SK-N-SH (cell line): ENCODE measurements around the gene ZNF521. TPM values are rescaled to one million over a fixed set of nuclear protein-coding genes. Genes with fewer than 3 reads are reported as not detected.

ENCODE experiments used
- CTCF ChIA-PET: fragments of 300-600, 350-600 bp; formaldehyde crosslinking; extraction: SDS; loops from one replicate; lab custom pipeline; 2021; lab: Yijun Ruan, JAX
- POLR2A ChIA-PET: fragments of 350-600 bp; sonication (Branson Sonifier 250); formaldehyde crosslinking; extraction: SDS; loops from one replicate; lab custom pipeline; 2020; ENCODE audit warnings: antibody characterized with exemption, inconsistent platforms; lab: Yijun Ruan, JAX
- DNase-seq: peaks from one replicate; pipeline ENCODE4 v3.0.0; 2012
- H2AFZ ChIP-seq: fragments of 200-600 bp; sonication (generic); 2 replicates; pipeline ENCODE4 v1.8.1; 2016; ENCODE audit warnings: antibody characterized with exemption, mild to moderate bottlenecking, low read depth
- H3F3A ChIP-seq: fragments of 200-600 bp; sonication (generic); replicated peaks from 2 replicates; pipeline ENCODE3; 2016; ENCODE audit warnings: antibody characterized with exemption, mild to moderate bottlenecking; ENCODE audit not compliant: insufficient read depth
- H3K27ac ChIP-seq, 2 experiments: fragments of 200-500 bp in 1 of 2; fragments of 200-600 bp in 1 of 2; sonication (Bioruptor generic) in 1 of 2; sonication (generic), shearing (Covaris generic) in 1 of 2; 2 replicates each; pipeline versions ENCODE4 v1.5.1 to v1.6.1; 2014 to 2016; ENCODE audit warnings: low read depth in 2 of 2, inconsistent platforms in 1 of 2, low read length in 1 of 2, mild to moderate bottlenecking in 1 of 2, mixed read lengths in 1 of 2
- H3K27me3 ChIP-seq: fragments of 200-600 bp; sonication (generic), shearing (Covaris generic); 2 replicates; pipeline ENCODE4 v1.6.1; 2016; ENCODE audit warnings: mixed run types; ENCODE audit not compliant: insufficient read depth
- H3K36me3 ChIP-seq, 2 experiments: fragments of 200-500 bp in 1 of 2; fragments of 200-600 bp in 1 of 2; sonication (Bioruptor generic) in 1 of 2; sonication (generic) in 1 of 2; replicated peaks in 1 of 2; 2 replicates each; pipeline versions ENCODE3 to v1.5.1; 2014 to 2016; ENCODE audit warnings: low read length in 1 of 2, mild to moderate bottlenecking in 1 of 2; ENCODE audit not compliant: insufficient read depth in 2 of 2, control insufficient read depth in 1 of 2
- H3K4me1 ChIP-seq, 2 experiments: fragments of 200-500 bp in 1 of 2; fragments of 200-600 bp in 1 of 2; sonication (Bioruptor generic) in 1 of 2; sonication (generic), shearing (Covaris generic) in 1 of 2; 2 replicates each; pipeline versions ENCODE4 v1.5.1 to v1.6.1; 2014 to 2016; ENCODE audit warnings: low read depth in 1 of 2, low read length in 1 of 2, mixed run types in 1 of 2; ENCODE audit not compliant: insufficient read depth in 2 of 2, control insufficient read depth in 1 of 2
- H3K4me2 ChIP-seq: fragments of 200-600 bp; sonication (generic), shearing (Covaris generic); 2 replicates; pipeline ENCODE4 v1.6.1; 2017; ENCODE audit warnings: mixed run types
- H3K4me3 ChIP-seq, 2 experiments: fragments of 200-500 bp in 1 of 2; fragments of 200-600 bp in 1 of 2; sonication (Bioruptor generic) in 1 of 2; sonication (generic), shearing (Covaris generic) in 1 of 2; 2 replicates each; pipeline versions ENCODE4 v1.5.1 to v1.8.1; 2014 to 2016; ENCODE audit warnings: low read depth in 2 of 2, inconsistent platforms in 1 of 2, low read length in 1 of 2, mild to moderate bottlenecking in 1 of 2, mixed read lengths in 1 of 2, moderate library complexity in 1 of 2
- H3K79me2 ChIP-seq: fragments of 200-600 bp; sonication (generic); 2 replicates; pipeline ENCODE4 v1.8.1; 2017; ENCODE audit warnings: mild to moderate bottlenecking; ENCODE audit not compliant: insufficient read depth
- H3K9ac ChIP-seq: fragments of 200-600 bp; sonication (generic); 2 replicates; pipeline ENCODE4 v1.6.1; 2017; ENCODE audit warnings: mixed run types
- H3K9me2 ChIP-seq: fragments of 200-600 bp; sonication (generic); 2 replicates; pipeline ENCODE4 v1.6.1; 2017; ENCODE audit warnings: mixed run types
- H3K9me3 ChIP-seq: fragments of 200-600 bp; sonication (generic); 2 replicates; pipeline ENCODE4 v1.6.1; 2017; ENCODE audit warnings: mixed run types, mild to moderate bottlenecking, moderate library complexity
- H4K20me1 ChIP-seq: fragments of 200-600 bp; sonication (generic); 2 replicates; pipeline ENCODE4 v1.6.1; 2017; ENCODE audit warnings: mild to moderate bottlenecking, mixed run types; ENCODE audit not compliant: insufficient read depth
- CTCF ChIP-seq: fragments of 200-600 bp; sonication (generic); IDR thresholded peaks from 2 replicates; pipeline ENCODE4 v1.6.1; 2017; ENCODE audit warnings: antibody characterized with exemption, mild to moderate bottlenecking, moderate library complexity
- ELF1 ChIP-seq: IDR thresholded peaks from 2 replicates; pipeline ENCODE4 v1.4.0; 2012
- EZH2phosphoT487 ChIP-seq: fragments of 200-600 bp; sonication (generic); IDR thresholded peaks from 2 replicates; pipeline ENCODE4 v1.6.1; 2017; ENCODE audit warnings: low read depth, mixed run types, mild to moderate bottlenecking, antibody characterized with exemption, moderate library complexity, borderline replicate concordance
- FOXM1 ChIP-seq: IDR thresholded peaks from 2 replicates; pipeline ENCODE4 v1.4.0; 2012; ENCODE audit warnings: low read depth, mild to moderate bottlenecking
- MXI1 ChIP-seq: IDR thresholded peaks from 2 replicates; pipeline ENCODE4 v1.6.1; 2012; ENCODE audit warnings: mild to moderate bottlenecking, low read depth, low read length, improper control_type of control experiment
- RAD21 ChIP-seq: IDR thresholded peaks from 2 replicates; pipeline ENCODE4 v1.6.1; 2012; ENCODE audit warnings: mild to moderate bottlenecking, low read length
- RFX5 ChIP-seq: IDR thresholded peaks from 2 replicates; pipeline ENCODE4 v1.6.1; 2012; ENCODE audit warnings: mild to moderate bottlenecking, improper control_type of control experiment, low read length
- SMC3 ChIP-seq: IDR thresholded peaks from 2 replicates; pipeline ENCODE4 v1.6.1; 2012; ENCODE audit warnings: low read depth, low read length, improper control_type of control experiment
- TEAD4 ChIP-seq: IDR thresholded peaks from 2 replicates; pipeline ENCODE4 v1.4.0; 2012; ENCODE audit warnings: mild to moderate bottlenecking, borderline replicate concordance; ENCODE audit not compliant: insufficient read depth
- WGBS: methylation state at CpG from one replicate; pipeline ENCODE4 v1.1.6; 2017; ENCODE audit warnings: low lambda C conversion rate; 5-methylcytosine and 5-hydroxymethylcytosine counted together
- polyA plus RNA-seq, 3 experiments: library from polyadenylated mRNA; depleted of rRNA; stranded (reverse); fragments of >200 nt; gene quantifications; 2 replicates each; pipeline ENCODE4 v1.2.3, GENCODE V29; 2012
- TF ChIP-seq, protein P1 (sequence below): IDR thresholded peaks from 2 replicates; pipeline ENCODE4 v1.4.0; 2012; ENCODE audit warnings: low read depth, borderline replicate concordance
- TF ChIP-seq, protein P2 (sequence below): fragments of 150-350 bp; IDR thresholded peaks from 2 replicates; pipeline ENCODE4 v1.6.1; 2017; ENCODE audit warnings: antibody characterized with exemption, low read length, low read depth, borderline replicate concordance
- TF ChIP-seq, protein P3 (sequence below): IDR thresholded peaks from 2 replicates; pipeline ENCODE4 v1.6.1; 2012; ENCODE audit warnings: mild to moderate bottlenecking, low read depth, low read length, moderate library complexity

ZNF521 gene
- polyA plus RNA-seq, 1 of the 3 experiments (the other 2 are of a cell fraction), result 14.1 TPM

- Histone ChIP-seq H3K79me2 (no peaks in the 10 kb centered on the region), H3K4me3 (no peak overlapping the region)
Observed at GRCh38 chr18:25284281-25284680, 67.7 kb downstream of the ZNF521 start.

More at GRCh38 chr18:25284281-25284680, 67.7 kb downstream of the ZNF521 start:
- CTCF ChIA-PET, result interaction anchor here (0.9 to 1.4 kb wide), 3 partner anchors 8 to 693 kb away, joined by 3 to 4 read pairs (median 3); no protein-coding TSS in a partner anchor
- no peaks in the 10 kb centered on the region for H3K9me3 ChIP-seq
- no peak overlapping the region for H3K27ac ChIP-seq
- no peaks in the 10 kb centered on the region for H4K20me1 ChIP-seq
- POLR2A ChIA-PET, result no interaction called here
- no peaks in the 10 kb centered on the region for H3K9me2 ChIP-seq
- peaks cover 11% of the 10 kb centered on the region for H3F3A ChIP-seq
- no peaks in the 10 kb centered on the region for H3K27me3 ChIP-seq
- H3K9ac ChIP-seq, result no peak overlapping the region
- no peak for DNase-seq
- peaks cover 8 to 30% of the 10 kb centered on the region in 2 experiments; a peak in 3 of 4 replicates for H3K4me1 ChIP-seq
- H2AFZ ChIP-seq, result no peak overlapping the region
- H3K4me2 ChIP-seq, result no peak overlapping the region
- WGBS, result 81% methylated on average over 7 of the region's 7 CpGs
- no peaks in the 10 kb centered on the region for H3K36me3 ChIP-seq
- TF ChIP-seq RFX5 (no peak), MXI1 (no peak), FOXM1 (no peak), SMC3 (no peak), CTCF (no peak), ELF1 (no peak), RAD21 (no peak), EZH2phosphoT487 (no peak), TEAD4 (no peak)
- TF ChIP-seq, protein P1, sequence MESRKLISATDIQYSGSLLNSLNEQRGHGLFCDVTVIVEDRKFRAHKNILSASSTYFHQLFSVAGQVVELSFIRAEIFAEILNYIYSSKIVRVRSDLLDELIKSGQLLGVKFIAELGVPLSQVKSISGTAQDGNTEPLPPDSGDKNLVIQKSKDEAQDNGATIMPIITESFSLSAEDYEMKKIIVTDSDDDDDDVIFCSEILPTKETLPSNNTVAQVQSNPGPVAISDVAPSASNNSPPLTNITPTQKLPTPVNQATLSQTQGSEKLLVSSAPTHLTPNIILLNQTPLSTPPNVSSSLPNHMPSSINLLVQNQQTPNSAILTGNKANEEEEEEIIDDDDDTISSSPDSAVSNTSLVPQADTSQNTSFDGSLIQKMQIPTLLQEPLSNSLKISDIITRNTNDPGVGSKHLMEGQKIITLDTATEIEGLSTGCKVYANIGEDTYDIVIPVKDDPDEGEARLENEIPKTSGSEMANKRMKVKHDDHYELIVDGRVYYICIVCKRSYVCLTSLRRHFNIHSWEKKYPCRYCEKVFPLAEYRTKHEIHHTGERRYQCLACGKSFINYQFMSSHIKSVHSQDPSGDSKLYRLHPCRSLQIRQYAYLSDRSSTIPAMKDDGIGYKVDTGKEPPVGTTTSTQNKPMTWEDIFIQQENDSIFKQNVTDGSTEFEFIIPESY, result no peak
- TF ChIP-seq, protein P2, sequence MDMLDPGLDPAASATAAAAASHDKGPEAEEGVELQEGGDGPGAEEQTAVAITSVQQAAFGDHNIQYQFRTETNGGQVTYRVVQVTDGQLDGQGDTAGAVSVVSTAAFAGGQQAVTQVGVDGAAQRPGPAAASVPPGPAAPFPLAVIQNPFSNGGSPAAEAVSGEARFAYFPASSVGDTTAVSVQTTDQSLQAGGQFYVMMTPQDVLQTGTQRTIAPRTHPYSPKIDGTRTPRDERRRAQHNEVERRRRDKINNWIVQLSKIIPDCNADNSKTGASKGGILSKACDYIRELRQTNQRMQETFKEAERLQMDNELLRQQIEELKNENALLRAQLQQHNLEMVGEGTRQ, result no peak
- TF ChIP-seq, protein P3, sequence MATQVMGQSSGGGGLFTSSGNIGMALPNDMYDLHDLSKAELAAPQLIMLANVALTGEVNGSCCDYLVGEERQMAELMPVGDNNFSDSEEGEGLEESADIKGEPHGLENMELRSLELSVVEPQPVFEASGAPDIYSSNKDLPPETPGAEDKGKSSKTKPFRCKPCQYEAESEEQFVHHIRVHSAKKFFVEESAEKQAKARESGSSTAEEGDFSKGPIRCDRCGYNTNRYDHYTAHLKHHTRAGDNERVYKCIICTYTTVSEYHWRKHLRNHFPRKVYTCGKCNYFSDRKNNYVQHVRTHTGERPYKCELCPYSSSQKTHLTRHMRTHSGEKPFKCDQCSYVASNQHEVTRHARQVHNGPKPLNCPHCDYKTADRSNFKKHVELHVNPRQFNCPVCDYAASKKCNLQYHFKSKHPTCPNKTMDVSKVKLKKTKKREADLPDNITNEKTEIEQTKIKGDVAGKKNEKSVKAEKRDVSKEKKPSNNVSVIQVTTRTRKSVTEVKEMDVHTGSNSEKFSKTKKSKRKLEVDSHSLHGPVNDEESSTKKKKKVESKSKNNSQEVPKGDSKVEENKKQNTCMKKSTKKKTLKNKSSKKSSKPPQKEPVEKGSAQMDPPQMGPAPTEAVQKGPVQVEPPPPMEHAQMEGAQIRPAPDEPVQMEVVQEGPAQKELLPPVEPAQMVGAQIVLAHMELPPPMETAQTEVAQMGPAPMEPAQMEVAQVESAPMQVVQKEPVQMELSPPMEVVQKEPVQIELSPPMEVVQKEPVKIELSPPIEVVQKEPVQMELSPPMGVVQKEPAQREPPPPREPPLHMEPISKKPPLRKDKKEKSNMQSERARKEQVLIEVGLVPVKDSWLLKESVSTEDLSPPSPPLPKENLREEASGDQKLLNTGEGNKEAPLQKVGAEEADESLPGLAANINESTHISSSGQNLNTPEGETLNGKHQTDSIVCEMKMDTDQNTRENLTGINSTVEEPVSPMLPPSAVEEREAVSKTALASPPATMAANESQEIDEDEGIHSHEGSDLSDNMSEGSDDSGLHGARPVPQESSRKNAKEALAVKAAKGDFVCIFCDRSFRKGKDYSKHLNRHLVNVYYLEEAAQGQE, result no peak
